GM21390 (cell line): ENCODE data around the gene GNAT2.

Experiments used
- ATAC-seq: cut with Tn5 transposase; IDR thresholded peaks from one replicate; pipeline ENCODE4 v1.9.1; 2021; ENCODE audit not compliant: unreplicated experiment

Gene GNAT2

DNA sequence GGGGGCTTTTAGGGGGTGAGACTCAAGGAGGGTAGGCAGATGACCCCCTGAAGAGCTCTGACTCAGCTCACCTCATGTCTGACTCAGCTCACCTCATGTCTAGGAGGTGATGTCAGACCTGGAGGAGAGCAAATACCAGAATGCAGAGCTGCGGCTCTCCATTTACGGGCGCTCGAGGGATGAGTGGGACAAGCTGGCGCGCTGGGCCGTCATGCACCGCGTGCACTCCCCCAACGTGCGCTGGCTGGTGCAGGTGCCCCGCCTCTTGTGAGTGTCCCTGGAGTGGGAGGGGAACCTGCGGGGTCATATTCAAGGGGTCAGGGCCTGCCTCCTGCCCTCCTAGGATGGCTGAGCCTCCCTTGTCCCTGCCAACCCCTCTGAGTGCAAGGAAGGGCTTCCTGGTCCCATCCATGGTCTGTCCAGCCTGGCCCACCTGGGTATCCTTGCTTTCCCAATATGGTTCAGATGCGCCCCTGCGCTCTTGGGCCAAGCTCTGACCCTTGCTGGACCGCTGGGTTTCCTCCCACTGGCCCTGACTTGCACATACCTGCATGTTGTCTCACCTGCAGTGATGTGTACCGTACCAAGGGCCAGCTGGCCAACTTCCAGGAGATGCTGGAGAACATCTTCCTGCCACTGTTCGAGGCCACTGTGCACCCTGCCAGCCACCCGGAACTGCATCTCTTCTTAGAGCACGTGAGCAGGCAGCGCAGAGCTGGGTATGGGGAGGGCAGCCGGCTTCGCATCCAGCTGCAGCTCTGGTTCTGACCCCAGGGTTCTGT, 9.3 kb upstream of the GNAT2 start:
- no peak for ATAC-seq

DNA sequence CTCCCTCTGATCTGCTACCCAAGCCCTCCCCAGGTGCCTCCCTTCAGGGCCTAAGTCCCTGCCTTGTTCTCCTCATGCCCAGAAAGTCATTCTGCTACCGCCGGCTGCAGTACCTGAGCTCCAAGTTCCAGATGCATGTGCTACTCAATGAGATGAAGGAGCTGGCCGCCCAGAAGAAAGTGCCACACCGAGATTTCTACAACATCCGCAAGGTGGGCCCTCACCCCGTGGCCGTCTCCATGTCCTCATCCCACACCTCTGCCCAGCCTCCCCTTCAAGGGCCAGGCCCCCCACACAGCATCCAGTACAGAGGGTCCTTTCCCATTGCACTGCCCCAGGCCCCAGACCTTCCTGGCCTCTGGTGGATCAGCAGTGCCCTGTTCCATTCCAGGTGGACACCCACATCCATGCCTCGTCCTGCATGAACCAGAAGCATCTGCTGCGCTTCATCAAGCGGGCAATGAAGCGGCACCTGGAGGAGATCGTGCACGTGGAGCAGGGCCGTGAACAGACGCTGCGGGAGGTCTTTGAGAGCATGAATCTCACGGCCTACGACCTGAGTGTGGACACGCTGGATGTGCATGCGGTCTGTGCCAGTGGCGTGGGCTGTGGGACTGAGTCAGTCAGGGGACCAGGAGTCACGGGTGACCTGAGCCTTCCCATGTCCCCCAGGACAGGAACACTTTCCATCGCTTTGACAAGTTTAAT, 8.4 kb upstream of the GNAT2 start:
- ATAC-seq: no peak

DNA sequence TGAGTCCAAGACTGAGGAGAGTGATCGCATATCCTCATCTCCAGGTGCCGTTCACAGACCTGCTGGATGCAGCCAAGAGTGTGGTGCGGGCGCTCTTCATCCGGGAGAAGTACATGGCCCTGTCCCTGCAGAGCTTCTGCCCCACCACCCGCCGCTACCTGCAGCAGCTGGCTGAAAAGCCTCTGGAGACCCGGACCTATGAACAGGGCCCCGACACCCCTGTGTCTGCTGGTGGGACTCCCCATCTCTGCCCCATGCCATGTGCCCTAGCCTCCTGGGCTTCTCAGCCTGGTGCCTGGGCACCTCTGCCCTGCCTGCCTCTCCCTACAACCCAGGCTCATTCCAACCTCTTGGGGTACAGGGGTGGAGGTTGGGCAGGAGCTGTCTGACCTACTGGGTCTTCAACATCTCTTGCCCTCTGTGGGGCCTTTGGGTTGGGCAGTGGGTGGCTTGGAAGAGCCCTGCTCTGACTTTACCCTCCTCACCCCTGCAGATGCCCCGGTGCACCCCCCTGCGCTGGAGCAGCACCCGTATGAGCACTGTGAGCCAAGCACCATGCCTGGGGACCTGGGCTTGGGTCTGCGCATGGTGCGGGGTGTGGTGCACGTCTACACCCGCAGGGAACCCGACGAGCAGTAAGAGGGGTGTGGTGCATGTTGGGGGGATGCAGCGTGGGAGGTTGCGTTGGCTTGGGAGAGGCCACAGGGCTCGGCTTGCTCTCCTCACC, 7.4 kb upstream of the GNAT2 start:
- ATAC-seq: no peak

DNA sequence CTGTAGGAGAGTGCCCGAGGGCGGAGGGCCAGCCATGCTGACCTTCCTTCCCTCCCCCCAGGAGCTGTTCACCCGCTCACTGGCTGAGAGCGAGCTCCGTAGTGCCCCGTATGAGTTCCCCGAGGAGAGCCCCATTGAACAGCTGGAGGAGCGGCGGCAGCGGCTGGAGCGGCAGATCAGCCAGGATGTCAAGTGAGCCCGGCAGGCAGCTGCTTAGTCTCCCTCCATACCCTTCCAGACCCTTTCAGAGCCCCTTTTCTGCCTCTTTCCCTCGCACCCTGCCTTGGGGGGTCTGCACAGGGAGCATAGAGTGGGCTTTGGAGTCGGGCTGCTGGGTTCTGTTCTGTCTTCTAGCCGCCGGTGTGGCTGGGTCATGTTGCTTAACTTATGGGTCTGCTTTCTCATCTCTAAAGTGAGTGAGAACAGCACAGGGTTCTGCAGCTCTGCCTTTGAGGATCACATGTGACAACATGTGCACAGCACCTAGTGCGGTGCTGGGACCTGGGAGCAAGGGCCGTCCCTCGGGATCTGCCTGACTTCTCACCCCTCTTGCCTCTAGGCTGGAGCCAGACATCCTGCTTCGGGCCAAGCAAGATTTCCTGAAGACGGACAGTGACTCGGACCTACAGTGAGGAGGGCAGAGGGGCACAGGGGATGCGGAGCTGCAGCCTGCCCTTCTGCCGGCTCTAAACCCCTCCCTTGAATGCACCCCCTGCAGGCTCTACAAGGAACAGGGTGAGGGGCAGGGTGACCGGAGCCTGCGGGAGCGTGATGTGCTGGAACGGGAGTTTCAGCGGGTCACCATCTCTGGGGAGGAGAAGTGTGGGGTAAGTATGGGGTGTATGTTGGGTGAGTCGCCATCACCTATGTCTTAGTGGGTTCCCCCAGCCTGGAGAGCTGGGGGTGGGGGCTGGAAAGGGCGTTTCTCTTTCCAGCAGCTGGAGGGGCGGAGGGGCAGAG, 6.5 kb upstream of the GNAT2 start:
- no peak for ATAC-seq

DNA sequence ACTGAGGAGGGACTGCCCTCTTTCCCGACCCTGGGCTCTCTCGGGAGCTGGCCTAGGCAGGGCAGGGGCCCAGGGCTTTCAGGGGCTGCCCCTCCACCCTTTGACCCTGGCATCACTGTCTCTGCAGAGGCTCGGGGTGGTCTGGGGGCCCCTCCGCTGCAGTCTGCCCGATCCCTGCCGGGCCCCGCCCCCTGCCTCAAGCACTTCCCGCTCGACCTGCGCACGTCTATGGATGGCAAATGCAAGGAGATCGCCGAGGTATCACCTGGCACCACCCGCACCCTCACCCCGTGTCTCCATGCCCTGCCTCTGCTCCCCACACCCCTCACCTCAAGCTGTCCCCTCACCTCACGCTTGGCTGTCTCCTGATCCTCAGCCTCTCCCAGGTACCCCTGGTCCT, 5.8 kb upstream of the GNAT2 start:
- ATAC-seq: no peak

DNA sequence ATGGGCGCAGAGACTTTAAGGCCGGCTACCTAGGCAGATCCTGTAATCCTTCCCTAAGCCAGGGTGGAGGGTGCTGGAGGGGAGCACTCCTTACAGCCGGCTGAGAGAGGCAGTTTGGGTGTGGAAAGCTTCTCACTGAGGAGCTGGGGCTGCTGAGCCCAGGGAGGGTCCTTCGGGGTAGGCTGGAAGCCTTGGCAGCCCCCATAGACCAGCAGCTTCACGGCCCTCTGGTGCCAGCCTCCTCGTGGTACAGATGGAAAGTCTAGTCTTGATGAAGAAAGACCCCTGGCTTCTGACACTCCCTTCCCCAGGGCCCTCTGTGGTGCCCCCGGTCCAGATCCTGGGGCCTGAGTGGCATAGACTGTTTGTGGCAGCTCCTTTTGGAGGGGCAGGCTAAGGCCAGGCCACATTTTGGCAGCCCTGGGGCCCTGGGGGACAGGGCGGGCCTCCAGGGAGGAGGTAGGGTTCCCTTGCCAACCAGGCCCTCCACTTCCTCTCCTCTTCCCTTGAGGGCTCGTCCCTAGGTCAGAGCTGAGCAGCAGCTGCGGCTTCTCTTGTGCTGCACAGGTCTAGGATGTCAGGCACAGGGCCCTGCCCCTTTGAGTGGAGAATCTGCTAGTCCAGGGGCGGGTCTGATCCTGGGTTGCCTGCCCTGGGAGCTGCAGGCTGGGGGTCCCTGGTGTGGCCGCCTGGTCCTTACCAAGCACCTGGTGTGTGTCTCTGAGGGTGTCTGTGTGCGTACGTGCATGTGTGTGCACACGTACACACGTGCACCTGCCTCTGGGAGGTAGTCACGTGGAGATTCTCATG, 5.0 kb upstream of the GNAT2 start:
- ATAC-seq: no peak

DNA sequence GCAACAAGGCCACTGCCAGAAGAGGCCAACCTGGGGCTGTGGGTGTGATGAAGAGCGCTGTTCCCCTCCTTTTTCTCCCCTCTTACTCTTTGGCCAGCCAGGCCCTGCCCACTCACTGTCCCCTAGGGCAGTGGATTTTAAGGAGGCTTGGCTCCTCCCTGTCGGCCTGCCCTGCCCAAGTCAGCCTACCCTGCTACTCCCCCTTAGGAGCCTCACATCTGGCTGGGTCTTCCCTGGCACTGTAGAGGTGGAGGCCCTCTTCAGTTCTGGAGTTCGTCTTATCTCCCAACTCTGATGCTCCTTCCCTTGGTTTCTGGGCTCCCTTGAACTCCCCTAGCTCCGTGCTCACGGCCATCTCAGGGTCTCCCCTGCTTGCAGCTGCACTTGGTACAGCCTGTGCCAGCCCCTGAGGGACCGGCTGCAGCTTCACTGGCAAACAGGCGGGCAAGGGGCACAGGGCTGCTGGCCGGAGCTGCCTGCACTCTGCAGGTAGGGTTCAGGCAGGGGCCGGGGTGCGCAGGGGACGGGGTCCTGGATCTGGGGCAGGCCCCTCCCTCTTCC, 4.3 kb upstream of the GNAT2 start:
- no peak for ATAC-seq

DNA sequence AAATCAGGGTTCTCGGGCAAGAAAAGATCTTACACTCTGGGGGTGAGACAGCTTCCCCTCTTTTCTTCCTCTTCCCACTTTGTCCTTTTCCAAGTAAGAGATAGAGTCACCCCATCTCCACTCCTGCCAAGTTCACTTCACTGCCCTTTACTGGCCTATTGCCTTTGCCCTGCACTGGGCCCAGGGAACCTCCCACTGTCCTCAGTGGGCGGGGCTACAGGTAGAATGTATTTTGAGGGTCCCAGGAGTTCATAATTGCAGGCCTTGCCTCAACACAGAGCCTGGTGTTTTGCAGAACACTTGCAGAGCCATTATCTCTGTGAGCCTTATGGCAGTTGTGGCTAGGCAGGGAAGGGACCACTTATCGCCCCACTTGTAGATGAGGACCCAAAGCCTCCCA, 3.5 kb upstream of the GNAT2 start:
- ATAC-seq: no peak

DNA sequence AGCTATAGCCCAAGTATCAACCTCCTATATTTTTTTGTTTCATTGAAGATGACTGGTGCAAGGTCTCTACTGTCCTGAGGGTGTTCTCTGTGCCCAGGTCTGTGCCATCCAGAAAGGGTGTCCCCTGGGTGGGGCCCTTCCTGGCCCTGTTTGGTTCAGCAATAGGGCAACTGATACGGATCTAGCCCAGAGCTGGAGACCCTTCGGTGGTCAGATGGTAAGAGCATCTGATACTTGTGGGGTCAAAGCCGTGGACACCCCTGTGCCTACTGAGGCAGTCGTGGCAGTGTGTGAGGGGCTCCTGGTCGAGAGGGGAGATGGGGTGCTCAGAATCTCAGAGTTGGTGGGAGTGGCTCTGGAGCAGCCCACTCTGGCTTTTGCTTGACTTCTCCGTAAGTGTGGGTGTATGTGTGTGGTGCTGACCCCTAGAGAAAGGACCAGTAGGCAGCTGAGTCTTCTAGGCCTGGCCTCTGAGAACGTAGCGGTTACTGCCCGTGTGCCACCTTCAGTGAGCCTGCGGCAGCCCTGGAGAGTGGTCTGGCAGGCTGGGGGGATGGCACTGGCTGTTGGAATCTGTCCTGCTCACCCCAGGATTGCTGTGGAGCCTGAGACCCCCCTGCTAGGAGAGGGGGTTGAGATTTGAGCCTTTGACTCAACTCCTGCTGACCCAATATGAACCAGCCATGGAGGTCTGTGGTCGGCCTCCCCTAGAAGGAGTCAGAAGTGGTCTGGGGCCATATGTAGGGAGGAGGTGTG, 2.9 kb upstream of the GNAT2 start:
- no peak for ATAC-seq

DNA sequence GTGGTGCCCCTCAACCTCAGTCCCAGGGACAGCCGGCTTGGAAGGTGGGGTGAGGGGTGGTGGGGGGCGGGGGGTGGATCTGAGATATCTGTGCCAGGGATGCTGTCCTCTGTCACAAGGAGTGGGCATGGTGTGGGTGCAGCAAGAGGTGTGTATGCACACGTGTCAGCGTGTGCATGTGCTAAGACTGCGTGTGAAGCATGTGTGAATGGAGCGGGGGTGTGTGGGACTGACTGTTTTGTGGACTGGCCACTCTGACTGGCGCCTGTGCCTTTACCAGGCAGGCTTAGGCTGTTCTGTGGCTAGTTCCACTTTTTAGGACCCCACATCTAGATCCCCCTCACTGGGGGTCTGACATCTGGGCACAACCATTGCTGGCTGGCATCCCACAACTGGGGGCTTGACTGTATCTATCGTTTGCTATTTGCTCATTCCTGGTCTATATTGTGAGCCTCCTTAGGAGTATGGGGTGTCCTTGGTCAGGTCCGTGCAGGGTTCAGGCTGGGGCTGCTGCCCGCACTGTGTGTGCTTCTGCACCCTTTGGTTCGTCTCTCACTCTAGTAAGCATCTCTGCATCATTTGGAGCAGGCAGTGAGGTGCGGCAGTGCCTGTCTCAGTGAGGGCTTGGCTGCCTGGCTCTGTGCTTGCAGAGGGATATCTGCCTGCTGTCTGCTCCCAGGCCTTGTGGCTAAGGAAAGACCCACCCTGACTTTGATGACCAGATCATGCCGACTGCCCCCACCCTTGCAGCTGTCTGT, 2.1 kb upstream of the GNAT2 start:
- no peak for ATAC-seq

DNA sequence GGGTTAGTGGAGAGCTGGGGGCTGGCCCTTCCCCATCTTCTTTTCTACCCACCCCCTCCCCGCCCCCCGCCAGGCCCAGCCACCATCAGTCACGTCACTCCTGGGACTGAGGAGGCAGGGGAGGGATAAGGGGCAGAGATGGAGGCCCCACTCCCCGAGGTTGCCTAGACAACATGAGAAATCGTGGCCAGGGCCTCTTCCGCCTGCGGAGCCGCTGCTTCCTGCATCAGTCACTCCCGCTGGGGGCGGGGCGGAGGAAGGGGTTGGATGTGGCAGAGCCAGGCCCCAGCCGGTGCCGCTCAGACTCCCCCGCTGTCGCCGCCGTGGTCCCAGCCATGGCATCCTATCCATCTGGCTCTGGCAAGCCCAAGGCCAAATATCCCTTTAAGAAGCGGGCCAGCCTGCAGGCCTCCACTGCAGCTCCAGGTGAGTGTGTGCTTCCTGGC, 1.4 kb upstream of the GNAT2 start:
- ATAC-seq: peak; percentile 79

DNA sequence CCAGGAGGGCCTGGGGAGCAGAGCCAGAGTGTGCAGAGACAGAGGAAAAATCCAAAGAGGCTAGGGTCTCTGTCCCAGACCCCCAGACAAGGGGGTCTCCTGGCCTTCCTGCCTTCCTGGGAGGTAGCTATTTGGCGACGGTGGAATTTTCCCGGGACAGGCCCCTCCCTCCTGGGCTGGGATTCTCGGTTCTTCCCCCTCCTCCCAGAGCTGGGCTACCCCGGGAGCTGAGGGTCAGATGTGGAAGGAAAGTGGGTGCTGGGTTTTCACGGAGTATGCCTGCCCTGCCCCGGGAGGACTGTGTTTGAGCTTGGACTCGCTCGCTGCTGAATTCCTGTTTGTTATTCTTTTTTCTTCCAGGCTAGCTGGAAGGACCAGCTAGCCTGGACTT, 980 bp upstream of the GNAT2 start:
- no peak for ATAC-seq

DNA sequence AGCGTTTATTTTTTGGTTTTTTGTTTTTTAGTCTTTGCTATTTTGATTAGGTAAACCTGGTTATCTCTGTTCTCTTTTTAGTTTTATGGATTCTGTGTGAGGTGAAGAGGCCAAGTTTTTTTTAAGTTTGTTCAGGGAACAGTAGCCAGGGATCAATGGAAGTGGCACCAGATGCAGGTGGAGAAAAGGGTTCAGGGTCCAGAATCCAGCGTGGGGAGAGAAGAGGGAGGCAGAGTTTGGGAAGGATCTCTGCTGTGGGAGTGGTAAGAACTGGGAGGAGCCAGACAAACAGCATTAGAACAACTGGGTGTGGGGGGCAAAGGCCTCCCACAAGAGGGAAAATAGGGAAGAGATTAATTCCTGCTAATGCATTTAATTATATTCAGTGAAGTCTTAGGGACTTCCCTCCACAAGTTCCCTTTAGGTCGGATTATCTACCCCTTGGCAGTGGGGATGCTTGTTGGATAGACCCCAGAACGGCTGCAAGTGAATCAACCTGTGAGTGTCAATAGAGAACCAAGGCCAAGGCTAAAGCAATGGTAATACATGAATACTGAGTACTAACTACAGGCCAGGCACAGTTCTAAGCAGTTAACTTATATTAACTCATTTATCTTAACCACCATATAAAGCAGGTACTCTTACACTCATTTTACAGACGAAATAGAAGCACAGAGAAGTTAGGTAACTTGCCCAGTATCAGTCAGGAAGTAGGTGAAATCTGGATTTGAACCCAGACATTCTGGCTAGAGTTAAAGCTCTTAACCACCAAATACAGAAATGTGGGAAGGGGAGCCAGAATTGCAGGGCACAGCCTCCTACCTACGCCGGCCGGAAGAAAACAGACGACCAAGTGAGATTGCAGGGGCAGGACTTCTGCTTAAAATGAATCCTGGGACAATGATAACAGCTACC, 498 bp downstream of the GNAT2 start:
- no peak for ATAC-seq

DNA sequence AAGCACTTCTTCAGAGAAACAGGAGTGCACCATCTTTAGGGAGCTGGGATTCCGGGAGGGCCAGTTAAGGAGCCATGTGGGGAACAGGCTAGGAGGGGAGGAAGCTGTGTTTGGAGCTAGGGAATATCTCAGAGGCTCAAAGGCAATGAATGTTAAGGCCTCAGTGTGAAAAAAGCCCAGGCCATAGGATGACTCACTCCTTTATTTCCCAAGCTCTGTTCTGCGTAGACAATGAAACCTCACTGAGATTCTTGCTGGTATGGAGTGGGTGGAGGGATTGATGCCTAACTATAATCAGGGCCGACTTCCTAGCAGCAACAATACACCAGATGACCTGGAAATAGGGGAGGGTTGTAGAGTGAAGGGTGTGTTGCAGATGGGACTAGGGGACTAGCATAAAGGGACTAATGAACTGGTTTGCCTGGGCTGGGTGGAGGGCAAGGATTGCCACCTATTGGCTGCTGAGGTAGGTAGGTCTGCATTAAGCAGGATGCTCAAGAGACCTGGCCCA, 2.1 kb downstream of the GNAT2 start:
- ATAC-seq: no peak

DNA sequence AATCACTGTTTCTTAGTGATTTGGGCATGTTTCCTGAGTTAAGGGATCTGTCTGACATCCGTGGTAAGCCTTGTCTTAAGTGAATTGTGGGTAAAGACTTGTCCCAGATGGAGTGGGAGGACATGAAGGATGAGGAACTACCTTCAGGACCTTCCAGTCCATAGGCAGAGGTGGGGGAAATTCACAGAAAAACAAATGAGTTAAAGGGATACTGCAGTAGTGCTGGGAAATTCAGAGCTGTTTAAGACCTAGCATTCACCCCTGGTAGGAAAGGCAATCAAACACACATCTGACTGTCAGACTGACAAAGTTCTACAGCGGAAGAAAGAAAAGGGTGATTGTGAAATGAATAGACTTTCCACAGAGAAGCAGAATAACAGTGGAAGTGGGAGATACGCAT, 3.0 kb downstream of the GNAT2 start:
- ATAC-seq: no peak

DNA sequence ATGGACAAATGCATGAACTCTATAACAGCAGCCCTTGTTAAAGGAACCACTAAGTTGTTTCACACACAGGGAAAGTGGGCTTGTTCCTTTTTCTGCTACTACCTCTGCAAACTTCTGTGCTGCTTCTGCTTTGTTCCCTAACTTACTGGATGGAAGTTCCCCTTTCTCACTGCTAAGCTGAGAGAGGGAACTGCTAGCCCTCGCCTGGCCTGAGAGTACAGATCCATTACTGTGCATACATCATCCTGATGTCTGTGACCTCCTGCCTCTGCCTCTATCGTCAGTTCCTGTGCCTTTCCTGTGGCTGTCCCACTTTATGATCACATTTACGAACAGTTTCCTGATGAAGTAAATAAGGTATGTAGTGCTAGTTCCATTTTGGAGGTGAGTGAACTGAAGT, 3.5 kb downstream of the GNAT2 start:
- ATAC-seq: no peak
